K562 (cell line): ENCODE results near the gene COL8A2. TPM values are rescaled to one million over a fixed set of nuclear protein-coding genes. Genes with fewer than 3 reads are reported as not detected.

Source experiments
- ARNT ChIP-seq, 2 experiments: fragments of 450-650 bp; IDR thresholded peaks; 2 replicates each; pipeline ENCODE4 v1.6.1; 2016; ENCODE audit warnings: mild to moderate bottlenecking in 1 of 2
- CBFA2T2 ChIP-seq: fragments of 450-650 bp; conservative IDR thresholded peaks from 2 replicates; pipeline ENCODE4 v1.6.1; 2017; ENCODE audit warnings: mild to moderate bottlenecking
- EHMT2 ChIP-seq: fragments of 450-650 bp; IDR thresholded peaks from 2 replicates; pipeline ENCODE4 v1.6.1; 2018; ENCODE audit warnings: antibody characterized with exemption
- FOXK2 ChIP-seq, 2 experiments: fragments of 450-650 bp; IDR thresholded peaks in 1 of 2; conservative IDR thresholded peaks in 1 of 2; 2 replicates each; pipeline ENCODE4 v1.6.1; 2016; ENCODE audit warnings: low read depth in 2 of 2, mild to moderate bottlenecking in 1 of 2
- HMGN3 ChIP-seq: IDR thresholded peaks from 2 replicates; pipeline ENCODE4 v1.6.1; 2011; ENCODE audit warnings: borderline replicate concordance, low read depth, mild to moderate bottlenecking, mixed read lengths, low read length; ENCODE audit not compliant: insufficient read length; ENCODE audit errors: extremely low read depth
- KLF10 ChIP-seq: fragments of 250-450 bp; sonication (Bioruptor Pico); IDR thresholded peaks from 2 replicates; pipeline ENCODE4 v1.6.1; 2021; ENCODE audit warnings: matching md5 sums
- RNF2 ChIP-seq: sonication (generic); IDR thresholded peaks from 2 replicates; pipeline ENCODE4 v1.6.1; 2016
- SMAD1 ChIP-seq: fragments of 150-350 bp; IDR thresholded peaks from 2 replicates; pipeline ENCODE4 v1.6.1; 2014; ENCODE audit warnings: low read length, low read depth; ENCODE audit not compliant: partially characterized antibody
- SMARCA4 ChIP-seq: fragments of 450-650 bp; IDR thresholded peaks from 2 replicates; pipeline ENCODE4 v1.6.1; 2016
- ZNF75A ChIP-seq: fragments of 450-650 bp; formaldehyde crosslinking; IDR thresholded peaks from 2 replicates; pipeline ENCODE4 v1.4.0; 2020; ENCODE audit warnings: mild to moderate bottlenecking
- ZNF830 ChIP-seq: fragments of 250-450 bp; sonication (Bioruptor Pico); IDR thresholded peaks from 2 replicates; pipeline ENCODE4 v1.5.0; 2021; ENCODE audit warnings: mild to moderate bottlenecking
- polyA plus RNA-seq, 8 experiments: library from polyadenylated mRNA; depleted of rRNA in 4 of 8; stranded (reverse) in 5 of 8; unstranded in 3 of 8; fragments of >200 nt; fragmentation: Nextera tagmentation in 2 of 8; fragmentation: Illumina TruSeq in 1 of 8; extraction: Ambion mirVana in 2 of 8; extraction: Trizol in 1 of 8; gene quantifications; 2 replicates each; pipeline versions ENCODE4 v1.2.1 to v1.2.3, GENCODE V29; 2011 to 2014; ENCODE audit warnings: inconsistent platforms in 1 of 8, missing spikeins in 1 of 8
- total RNA-seq, 7 experiments: library from RNA; depleted of rRNA in 6 of 7; stranded (reverse); fragments of >200 nt in 6 of 7; fragmentation: Illumina TruSeq in 2 of 7; extraction: Trizol in 2 of 7; gene quantifications; 2 replicates each; pipeline versions ENCODE4 v1.2.1 to v1.2.3, GENCODE V29; 2011 to 2021; ENCODE audit warnings: low replicate concordance in 1 of 7
- TF ChIP-seq, protein P1 (sequence below): sonication (generic); formaldehyde crosslinking; IDR thresholded peaks from 2 replicates; pipeline ENCODE4 v1.8.0; 2023; ENCODE audit warnings: mild to moderate bottlenecking, missing genetic modification reagents
- TF ChIP-seq, protein P2 (sequence below): fragments of 250-450 bp; sonication (Bioruptor Pico); IDR thresholded peaks from 2 replicates; pipeline ENCODE4 v1.8.0; 2022; ENCODE audit warnings: inconsistent platforms, mild to moderate bottlenecking, moderate library complexity, borderline replicate concordance
- TF ChIP-seq, protein P3 (sequence below): sonication (generic); formaldehyde crosslinking; IDR thresholded peaks from 2 replicates; pipeline ENCODE4 v1.8.0; 2023; ENCODE audit warnings: mild to moderate bottlenecking, missing genetic modification reagents
- TF ChIP-seq, protein P4 (sequence below): sonication (generic); formaldehyde crosslinking; IDR thresholded peaks from 2 replicates; pipeline ENCODE4 v1.8.1; 2022; ENCODE audit warnings: missing genetic modification reagents

The COL8A2 gene
- total and polyA plus RNA-seq, 9 of the 15 experiments (the other 6 are each of a cell fraction or from before 2014, with no cell fraction given): 0.03 to 0.14 (median 0.04) TPM; not detected in 5

DNA sequence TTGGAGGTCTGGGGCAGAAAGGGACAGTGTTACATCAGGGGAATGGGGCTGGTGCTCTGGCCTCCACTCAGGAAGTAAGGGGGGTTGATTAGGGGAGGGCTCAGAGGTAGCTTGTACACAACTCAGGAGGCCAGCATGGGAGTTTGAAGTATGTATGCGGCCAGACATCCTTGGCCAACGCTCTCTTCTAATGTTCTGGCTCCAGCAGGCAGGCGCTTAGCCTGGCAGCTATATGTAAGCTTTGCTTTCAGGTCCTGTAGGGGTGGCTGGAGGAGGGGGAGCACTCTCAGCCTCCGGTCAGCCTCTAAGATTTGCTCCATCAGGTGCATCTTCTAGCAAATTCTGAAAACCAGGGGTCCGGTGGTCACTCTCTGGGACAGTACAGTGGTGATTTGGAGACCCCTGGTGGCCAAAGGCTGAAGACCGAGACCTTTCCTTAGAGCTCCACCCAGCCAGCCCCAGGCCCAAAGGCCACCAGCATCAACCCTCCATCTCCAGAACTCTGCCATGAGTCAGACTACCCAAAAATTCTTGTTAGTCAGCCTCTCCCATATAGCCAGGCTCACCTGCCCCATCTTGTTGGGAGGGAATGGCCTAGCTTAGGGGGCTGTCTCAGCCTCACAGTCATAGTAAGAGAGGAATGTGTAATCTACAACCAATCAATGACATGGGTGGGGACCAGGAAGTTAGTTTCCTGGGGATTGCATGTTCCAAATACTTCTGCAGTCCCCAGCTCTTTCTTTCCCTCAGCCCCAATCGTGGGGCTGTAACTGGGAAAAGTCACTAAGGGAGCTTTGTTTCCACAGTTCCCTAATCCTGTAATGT, 9.7 kb upstream of the COL8A2 start (continued):
- TF ChIP-seq, protein P1, sequence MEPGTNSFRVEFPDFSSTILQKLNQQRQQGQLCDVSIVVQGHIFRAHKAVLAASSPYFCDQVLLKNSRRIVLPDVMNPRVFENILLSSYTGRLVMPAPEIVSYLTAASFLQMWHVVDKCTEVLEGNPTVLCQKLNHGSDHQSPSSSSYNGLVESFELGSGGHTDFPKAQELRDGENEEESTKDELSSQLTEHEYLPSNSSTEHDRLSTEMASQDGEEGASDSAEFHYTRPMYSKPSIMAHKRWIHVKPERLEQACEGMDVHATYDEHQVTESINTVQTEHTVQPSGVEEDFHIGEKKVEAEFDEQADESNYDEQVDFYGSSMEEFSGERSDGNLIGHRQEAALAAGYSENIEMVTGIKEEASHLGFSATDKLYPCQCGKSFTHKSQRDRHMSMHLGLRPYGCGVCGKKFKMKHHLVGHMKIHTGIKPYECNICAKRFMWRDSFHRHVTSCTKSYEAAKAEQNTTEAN (CRISPR knock-in tag): no peak
- TF ChIP-seq SMAD1 (no peak), EHMT2 (peak; percentile 13; the same call in 1 of the 2 replicates), FOXK2 (conservative IDR thresholded peaks at IDR 0.05 in 1 of 2, IDR thresholded peaks at IDR 0.05 in 1 of 2; ENCODE audit: low read depth in 2 of 2) (no peak), RNF2 (no peak), ZNF830 (CRISPR knock-in tag) (no peak), KLF10 (CRISPR knock-in tag) (no peak), HMGN3 (no peak), SMARCA4 (0 out of 2 replicates have a peak, but pooled peaks have one; percentile 45), ZNF75A (CRISPR knock-in tag) (no peak), CBFA2T2 (no peak), ARNT (IDR thresholded peaks at IDR 0.05) (no peak)
- TF ChIP-seq, protein P2, sequence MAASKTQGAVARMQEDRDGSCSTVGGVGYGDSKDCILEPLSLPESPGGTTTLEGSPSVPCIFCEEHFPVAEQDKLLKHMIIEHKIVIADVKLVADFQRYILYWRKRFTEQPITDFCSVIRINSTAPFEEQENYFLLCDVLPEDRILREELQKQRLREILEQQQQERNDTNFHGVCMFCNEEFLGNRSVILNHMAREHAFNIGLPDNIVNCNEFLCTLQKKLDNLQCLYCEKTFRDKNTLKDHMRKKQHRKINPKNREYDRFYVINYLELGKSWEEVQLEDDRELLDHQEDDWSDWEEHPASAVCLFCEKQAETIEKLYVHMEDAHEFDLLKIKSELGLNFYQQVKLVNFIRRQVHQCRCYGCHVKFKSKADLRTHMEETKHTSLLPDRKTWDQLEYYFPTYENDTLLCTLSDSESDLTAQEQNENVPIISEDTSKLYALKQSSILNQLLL: no peak
- TF ChIP-seq, protein P3, sequence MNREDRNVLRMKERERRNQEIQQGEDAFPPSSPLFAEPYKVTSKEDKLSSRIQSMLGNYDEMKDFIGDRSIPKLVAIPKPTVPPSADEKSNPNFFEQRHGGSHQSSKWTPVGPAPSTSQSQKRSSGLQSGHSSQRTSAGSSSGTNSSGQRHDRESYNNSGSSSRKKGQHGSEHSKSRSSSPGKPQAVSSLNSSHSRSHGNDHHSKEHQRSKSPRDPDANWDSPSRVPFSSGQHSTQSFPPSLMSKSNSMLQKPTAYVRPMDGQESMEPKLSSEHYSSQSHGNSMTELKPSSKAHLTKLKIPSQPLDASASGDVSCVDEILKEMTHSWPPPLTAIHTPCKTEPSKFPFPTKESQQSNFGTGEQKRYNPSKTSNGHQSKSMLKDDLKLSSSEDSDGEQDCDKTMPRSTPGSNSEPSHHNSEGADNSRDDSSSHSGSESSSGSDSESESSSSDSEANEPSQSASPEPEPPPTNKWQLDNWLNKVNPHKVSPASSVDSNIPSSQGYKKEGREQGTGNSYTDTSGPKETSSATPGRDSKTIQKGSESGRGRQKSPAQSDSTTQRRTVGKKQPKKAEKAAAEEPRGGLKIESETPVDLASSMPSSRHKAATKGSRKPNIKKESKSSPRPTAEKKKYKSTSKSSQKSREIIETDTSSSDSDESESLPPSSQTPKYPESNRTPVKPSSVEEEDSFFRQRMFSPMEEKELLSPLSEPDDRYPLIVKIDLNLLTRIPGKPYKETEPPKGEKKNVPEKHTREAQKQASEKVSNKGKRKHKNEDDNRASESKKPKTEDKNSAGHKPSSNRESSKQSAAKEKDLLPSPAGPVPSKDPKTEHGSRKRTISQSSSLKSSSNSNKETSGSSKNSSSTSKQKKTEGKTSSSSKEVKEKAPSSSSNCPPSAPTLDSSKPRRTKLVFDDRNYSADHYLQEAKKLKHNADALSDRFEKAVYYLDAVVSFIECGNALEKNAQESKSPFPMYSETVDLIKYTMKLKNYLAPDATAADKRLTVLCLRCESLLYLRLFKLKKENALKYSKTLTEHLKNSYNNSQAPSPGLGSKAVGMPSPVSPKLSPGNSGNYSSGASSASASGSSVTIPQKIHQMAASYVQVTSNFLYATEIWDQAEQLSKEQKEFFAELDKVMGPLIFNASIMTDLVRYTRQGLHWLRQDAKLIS (CRISPR knock-in tag): peak; percentile 70; the same call in 1 of the 2 replicates
- TF ChIP-seq, protein P4, sequence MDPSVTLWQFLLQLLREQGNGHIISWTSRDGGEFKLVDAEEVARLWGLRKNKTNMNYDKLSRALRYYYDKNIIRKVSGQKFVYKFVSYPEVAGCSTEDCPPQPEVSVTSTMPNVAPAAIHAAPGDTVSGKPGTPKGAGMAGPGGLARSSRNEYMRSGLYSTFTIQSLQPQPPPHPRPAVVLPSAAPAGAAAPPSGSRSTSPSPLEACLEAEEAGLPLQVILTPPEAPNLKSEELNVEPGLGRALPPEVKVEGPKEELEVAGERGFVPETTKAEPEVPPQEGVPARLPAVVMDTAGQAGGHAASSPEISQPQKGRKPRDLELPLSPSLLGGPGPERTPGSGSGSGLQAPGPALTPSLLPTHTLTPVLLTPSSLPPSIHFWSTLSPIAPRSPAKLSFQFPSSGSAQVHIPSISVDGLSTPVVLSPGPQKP (CRISPR knock-in tag): no peak
